Measurements from ENCODE around the gene PLXND1.
"Not testable (repeated sequence)": the region's sequence is repeated elsewhere in the genome, so short reads cannot be mapped to it uniquely, and the experiment has no call there.

The PLXND1 gene

DNA sequence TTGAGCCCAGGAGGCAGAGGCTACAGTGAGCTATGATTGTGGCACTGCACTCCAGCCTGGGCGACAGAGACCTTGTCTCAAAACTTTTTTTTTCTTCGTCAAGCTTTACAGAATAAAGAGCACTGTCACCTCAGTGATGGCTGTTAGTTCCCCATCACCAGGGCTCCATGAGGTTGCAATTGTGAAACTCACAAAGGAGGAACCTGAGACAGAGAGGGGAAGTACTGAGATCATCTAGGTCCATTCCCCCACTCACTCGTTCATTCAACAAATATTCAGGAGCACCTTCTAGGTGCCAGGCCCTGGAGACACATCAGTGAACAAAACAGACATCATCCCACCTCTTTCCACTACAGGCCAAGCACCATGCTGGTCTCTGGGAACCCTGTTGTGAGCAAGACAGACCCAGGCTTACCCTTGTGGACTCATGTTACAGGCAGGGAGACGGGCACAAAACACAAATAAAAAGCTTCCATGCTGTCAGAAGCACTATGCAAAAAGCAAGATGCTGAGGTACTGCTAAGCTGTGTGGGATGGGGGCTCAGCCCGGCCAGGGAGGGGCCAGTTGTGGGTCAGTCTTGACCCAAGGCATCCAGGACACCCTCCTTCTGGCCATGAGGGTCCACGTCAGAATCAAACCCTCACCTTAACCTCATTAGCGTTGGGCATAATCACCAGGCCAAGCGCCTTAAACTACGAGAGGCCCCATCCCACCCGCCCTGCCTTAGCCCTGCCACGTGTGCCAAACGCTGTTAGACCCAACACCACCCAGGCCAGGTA is 80.2 kb downstream of the PLXND1 start:
- no peak for DNase-seq (ENCODE audit: low read depth)

- DNase-seq (ENCODE audit: low read depth): no peak
Observed at GRCh38 chr3:129525341-129525968, 81.0 kb downstream of the PLXND1 start.

DNA sequence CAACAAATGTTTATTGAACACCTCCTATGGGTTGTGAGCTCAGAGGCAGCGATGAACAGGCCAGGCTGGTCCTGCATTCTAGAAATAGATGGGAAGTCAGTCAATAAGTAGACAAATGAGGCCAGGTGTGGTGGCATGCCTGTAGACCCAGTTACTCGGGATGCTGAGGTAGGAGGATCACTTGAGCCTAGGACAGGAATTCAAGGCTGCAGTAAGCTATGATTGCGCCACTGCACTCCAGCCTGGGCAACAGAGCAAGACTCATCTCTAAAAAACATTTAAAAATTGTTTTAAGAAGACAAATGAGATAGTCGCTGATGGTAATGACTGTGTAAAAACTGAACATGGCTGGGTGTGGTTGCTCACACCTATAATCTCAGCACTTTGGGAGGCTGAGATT is 82.4 kb downstream of the PLXND1 start:
- no peak for DNase-seq (ENCODE audit: low read depth)

GRCh38 chr3:129522953-129523352 is 83.5 kb downstream of the PLXND1 start:
- no peak for DNase-seq (ENCODE audit: low read depth)

GRCh38 chr3:129521611-129522010 is 84.9 kb downstream of the PLXND1 start:
- DNase-seq (ENCODE audit: low read depth): no peak

DNA sequence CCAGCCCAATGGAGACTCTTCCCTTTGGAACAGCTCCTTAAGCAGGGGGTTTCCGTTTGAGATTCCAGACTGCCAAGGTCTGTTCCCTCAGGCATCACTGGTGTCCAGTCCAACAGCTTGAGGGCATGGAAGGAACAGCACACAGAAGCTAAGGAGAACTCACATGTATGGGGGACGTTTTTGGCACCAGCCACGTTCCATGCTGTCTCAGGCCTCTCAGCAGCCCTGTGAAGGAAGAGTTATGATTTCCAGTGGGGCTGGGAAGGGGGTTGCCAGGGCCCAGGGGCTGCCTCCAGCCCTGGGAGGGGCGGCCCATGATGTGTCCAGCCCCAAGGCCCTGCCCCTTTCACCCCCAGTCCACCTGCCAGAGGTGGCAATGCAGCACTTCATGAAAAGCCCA is 85.5 kb downstream of the PLXND1 start:
- DNase-seq (ENCODE audit: low read depth): no peak

GRCh38 chr3:129519896-129520715 is 86.4 kb downstream of the PLXND1 start:
- DNase-seq (ENCODE audit: low read depth): no peak

DNA sequence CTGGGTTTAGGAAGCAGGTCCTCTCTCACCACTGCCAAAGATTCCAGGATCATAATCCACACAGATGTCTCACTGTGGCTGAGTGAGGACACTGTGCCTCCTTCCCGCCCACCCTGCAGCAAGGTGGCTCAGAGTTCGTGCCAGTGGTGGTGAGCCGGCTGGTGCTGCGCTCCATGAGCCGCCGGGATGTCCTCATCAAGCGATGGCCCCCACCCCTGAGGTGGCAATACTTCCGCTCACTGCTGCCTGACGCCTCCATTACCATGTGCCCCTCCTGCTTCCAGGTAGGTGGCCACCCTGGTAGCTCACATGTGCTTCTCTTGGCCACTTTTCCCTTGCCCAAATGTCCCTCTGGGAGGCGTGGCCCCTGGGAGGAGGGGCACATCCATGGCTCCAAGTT is 87.0 kb downstream of the PLXND1 start:
- no peak for DNase-seq (ENCODE audit: low read depth)

DNA sequence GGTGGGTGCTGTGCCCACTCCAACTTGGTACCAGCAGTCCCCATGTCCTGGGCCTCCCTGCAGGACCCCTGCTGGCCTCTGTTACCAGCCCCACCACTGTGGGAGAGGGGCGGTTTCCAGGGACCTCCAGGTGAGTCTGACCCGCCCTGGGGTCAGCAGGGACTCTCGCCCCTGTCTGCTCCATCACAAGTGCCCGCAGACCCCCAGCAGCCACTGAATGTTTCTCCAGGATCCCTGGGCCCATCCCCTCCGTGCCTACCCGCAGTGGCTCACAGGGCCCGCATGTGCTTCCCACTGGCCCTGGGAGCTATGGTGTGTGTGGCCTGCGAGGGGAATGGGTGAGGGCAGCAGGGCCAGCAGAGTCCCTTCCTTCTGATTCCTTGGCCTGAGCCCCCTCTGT is 87.9 kb downstream of the PLXND1 start:
- DNase-seq (ENCODE audit: low read depth): no peak

DNA sequence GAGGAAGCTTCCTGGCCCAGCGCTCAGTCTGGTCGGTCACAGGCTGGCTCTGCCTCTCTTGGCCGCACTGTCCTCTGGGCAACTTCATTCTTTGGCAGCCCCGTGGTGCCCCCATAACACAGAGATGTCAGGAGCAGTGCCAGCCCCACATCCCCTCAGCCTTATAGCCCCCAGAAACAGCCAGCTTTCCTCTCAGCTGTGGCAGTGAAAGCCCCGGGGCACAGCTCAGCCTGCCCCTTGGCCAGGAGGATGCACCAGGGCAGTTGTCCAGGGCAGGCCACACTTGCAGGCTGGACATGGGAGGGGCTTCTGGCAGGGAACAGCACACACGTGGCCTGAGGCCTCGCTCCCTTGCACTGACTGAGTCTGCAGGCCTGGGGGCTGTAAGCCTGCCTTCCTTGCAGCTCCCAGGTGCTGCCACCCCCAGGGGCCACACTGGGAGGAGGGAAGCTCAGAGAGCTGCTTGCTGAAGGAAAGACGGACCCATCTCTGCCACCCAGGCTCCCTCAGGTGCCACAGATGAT is 88.4 kb downstream of the PLXND1 start:
- no peak for DNase-seq (ENCODE audit: low read depth)

- no peak for DNase-seq (ENCODE audit: low read depth)
Observed at GRCh38 chr3:129517516-129517915, 89.0 kb downstream of the PLXND1 start.

DNA sequence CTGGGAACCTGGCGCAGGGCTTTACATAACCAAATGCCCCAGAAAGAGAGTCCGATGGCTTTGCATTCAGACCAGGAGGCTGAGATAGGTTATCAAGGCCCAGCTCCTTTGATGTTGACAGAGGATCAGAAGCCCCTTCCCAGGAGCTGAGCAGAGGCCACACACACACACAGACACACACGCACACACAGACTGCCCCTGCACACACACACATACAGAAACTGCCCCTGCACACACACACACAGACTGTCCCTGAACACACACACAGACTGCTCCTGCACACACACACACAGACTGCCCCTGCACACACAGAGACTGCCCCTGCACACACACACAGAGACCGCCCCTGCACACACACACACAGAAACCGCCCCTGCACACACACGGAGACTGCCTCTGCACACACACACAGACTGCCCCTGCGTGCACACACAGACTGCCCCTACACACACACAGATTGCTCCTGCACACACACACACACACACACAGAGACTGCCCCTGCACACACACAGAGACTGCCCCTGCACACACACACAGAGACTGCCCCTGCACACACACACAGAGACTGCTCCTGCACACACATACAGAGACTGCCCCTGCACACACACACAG is 90.5 kb downstream of the PLXND1 start:
- DNase-seq (ENCODE audit: low read depth): not testable (repeated sequence)

GRCh38 chr3:129515108-129515820 is 91.2 kb downstream of the PLXND1 start:
- DNase-seq (ENCODE audit: low read depth): not testable (repeated sequence)

DNA sequence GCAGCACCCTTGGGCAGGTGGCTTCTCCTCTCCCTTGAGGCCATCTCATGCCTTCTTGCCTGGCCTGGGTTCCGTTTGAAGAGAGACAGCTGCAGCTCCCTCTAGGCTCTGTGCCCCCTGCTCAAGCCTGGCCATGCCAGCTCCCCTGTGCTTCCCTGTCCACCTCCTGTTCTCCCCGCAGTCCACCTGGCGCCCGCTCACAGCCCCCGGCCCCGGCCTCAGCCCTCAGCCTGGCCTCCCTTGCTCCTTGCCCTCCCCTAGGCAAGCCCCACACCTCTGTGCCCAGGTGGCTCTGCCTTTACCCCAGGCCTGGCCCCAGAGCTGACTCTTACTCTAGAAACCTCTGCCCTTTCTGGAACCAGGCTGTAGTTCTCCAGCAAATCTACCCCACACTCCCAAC is 91.9 kb downstream of the PLXND1 start:
- DNase-seq (ENCODE audit: low read depth): no peak

- DNase-seq (ENCODE audit: low read depth): no peak
Observed at GRCh38 chr3:129514110-129514509, 92.4 kb downstream of the PLXND1 start.

DNA sequence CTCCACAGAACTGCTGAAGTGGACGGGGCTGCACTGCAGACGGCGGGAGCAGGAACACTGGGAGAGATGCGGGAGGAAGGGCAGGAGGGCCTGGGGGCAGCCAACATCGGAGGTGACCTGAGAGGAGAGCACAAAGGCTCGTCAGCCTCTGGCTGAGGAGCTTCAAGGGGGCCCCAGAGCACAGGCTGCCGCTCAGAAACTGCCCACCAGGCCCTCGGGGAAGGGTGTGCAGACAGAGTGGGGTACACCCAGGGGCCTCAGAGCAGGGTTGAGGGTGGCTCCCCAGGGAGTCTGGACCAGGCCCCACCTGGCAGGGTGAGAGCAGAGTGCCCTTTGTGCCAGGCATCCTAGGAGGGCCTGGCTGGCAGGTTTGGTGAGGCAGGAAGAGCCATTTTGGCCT is 92.8 kb downstream of the PLXND1 start:
- DNase-seq (ENCODE audit: low read depth): no peak

DNA sequence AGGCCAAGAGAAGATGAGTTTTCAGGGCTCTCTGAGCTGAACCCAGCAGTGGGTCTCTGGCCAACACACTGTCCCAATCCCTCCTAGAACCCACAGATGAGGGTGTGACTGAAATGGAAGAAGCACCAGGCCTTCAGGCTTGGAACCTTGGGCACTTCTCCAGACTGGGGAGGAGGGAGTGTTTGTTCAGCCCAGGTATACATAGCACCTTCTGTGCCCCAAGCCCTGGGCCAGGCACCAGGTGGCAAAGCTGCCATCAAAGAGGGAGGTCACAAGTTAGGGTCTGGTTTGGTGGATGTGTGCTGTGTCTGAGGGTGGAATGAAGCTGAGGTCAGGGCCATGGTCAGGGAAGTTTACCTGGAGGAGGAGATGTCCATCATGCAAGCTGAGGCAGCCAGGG is 93.9 kb downstream of the PLXND1 start:
- DNase-seq (ENCODE audit: low read depth): no peak

DNA sequence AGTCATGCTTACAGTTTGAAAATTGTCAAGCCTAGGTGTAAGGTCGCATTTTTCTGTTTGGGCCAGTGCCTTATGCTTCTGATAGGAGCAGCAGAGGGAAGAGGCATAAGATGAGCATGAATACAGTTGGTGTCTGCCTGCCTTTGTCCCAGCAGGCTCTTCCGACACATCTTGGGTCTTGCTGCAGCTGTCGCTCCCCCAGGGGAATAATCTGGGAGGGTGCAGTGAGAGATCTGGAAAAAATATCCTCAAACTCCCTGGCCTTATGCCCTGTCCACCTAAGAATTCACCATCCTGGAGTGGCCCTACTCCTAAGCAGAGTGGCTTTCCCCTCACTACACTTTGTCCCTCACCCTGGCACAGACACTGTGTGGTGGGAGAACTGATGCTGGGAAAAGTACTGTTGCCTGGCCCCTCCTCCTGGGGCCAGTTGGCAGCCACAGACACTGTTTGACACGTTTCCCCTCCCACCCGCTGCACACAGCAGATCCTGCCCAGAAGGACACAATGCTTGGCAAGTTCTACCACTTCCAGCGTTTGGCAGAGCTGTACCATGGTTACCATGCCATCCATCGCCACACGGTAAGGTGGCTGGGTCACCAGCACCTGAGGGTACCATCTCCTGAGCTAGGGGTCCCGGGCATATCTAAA is 99.2 kb downstream of the PLXND1 start:
- no peak for DNase-seq (ENCODE audit: low read depth)

DNA sequence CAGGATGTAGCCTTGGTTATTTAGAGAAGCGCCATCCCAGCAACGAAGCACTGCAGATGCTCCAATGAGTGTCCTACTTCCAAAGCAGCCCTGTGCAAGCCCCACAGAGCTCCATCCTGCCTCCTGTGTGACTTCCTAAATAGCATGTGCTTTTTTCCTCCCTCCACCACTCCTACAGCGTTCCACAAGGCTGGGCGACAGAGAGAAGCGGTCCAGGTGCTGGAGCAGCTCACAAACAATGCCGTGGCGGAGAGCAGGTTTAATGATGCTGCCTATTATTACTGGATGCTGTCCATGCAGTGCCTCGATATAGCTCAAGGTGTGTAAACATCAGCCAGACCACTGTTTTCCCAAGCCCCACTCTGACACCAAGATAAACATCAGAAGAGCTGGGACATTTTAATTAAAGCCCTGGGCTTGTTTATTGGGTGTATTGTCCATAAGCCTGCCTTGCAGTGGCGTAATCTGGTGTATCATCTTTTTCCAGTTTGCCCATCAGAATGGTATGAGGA is 100.2 kb downstream of the PLXND1 start:
- no peak for DNase-seq (ENCODE audit: low read depth)

DNA sequence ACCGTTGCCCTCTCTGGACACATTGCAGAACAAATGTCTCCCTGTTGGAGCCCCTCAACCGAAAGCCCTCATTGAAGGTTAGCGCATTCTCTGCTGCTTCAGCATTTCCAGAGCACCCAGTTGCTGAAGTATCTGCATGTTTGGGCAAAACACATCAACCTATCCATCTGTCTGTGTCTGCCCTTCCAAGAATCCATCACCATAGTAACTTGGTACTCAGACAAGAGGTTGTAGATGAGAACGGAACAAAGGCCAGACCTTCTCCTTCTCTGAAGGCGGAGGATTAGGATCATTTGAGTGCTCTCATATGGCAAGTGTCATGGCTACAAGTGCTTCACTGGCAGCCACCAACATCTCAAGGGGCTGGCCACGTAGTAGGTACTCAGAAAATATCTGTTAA is 101.1 kb downstream of the PLXND1 start:
- no peak for DNase-seq (ENCODE audit: low read depth)

Measured in HS-27A (cell line).